ENCODE measurements around the gene FAM83C.

DNA sequence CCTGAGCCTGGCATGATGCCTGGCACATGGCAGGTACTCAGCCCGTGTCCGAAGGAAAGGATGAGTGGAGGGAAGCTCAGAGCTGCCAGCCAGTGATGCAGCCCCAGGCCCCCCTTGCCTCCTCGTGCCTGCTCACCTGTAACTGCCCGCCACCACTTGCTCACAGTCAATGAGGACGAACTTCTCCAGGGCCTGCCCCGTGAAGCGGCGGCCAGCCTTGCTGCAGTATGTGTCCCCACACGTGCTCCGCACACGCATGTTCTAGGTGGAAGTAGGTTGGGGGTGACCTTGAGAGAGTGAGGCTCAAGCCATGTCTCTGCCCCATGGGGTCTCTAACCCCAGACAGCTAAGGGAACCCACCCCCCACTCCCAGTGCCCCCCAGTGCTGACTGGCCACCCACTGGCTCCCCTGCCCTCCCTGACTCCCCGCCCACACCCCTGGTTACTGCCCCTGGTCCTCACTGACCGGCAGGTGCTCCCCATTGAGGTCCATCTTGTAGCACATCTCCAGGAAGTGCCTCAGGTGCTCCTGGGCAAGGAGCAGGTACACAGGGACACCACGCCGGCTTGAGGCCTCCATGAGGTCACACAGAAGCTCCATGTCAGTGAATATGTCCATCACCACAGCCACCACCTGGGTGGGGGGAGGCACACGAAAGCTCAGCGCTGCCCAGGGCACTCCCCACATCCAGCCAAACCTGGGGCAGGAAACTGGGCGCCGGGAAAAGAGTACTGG is 3.7 kb downstream of the FAM83C start:
- no peak for TF ChIP-seq POLR2A (IDR thresholded peaks at IDR 0.05)
- TF ChIP-seq, protein P1, sequence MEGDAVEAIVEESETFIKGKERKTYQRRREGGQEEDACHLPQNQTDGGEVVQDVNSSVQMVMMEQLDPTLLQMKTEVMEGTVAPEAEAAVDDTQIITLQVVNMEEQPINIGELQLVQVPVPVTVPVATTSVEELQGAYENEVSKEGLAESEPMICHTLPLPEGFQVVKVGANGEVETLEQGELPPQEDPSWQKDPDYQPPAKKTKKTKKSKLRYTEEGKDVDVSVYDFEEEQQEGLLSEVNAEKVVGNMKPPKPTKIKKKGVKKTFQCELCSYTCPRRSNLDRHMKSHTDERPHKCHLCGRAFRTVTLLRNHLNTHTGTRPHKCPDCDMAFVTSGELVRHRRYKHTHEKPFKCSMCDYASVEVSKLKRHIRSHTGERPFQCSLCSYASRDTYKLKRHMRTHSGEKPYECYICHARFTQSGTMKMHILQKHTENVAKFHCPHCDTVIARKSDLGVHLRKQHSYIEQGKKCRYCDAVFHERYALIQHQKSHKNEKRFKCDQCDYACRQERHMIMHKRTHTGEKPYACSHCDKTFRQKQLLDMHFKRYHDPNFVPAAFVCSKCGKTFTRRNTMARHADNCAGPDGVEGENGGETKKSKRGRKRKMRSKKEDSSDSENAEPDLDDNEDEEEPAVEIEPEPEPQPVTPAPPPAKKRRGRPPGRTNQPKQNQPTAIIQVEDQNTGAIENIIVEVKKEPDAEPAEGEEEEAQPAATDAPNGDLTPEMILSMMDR (IDR thresholded peaks at IDR 0.05), result no peak
